SK-N-DZ (cell line): ENCODE data around the gene SUPT3H. TPM values are rescaled to one million over a fixed set of nuclear protein-coding genes. Genes with fewer than 3 reads are reported as not detected.

Experiments
- DNase-seq: peaks from one replicate; pipeline ENCODE4 v3.0.0-alpha.2; 2015; ENCODE audit warnings: low spot score
- polyA plus RNA-seq, 2 experiments: library from polyadenylated mRNA; depleted of rRNA; stranded (reverse); fragments of >200 nt; gene quantifications; 2 replicates each; pipeline ENCODE4 v1.2.3, GENCODE V29; 2014

Gene SUPT3H
- polyA plus RNA-seq (2014; cell fraction: cytosol; rRNA removed) = 5.8 and 5.9 TPM in 2 replicates
- polyA plus RNA-seq (2014; cell fraction: nucleus; rRNA removed) = 3.6 and 15.9 TPM in 2 replicates

DNA sequence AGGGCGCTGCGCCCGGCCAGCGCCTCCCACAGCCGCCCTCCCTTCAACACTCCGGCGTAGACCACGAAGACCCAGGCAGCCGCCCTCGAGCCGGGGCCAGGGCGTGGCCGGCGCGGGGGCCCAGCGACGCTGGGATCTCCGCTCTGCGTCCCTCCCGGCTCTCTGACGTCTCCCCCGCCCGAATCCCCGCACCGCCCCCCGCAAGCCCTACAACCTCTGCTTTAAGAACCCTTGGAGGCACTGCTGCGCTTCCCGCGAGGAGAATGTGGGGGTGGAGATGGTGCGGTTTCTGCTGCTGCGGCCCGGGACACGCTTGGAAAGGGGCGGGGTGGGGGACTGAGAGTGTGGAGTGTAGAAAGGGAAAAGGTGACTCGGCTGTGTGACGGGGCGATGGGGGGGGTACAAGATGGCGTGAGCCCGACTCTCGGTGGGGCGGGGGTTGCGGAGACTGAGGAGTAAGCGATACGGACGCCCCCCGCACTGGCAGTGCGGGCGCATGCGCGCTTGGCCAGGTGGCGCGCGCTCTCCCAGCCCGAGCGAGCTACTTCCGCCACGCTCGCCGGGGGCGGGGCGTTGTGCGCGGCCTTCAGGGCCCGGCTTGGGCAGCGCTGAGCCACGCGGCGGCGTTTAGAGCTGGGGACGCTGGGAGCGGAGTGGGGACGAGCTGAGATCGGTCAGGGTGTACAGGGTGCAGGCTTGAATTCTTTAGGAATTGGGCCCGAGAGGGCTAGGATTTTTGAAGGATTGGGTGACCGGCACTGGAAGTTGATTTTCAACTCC, at the start of gene SUPT3H:
Gene SUPT3H, minus strand, starts transcription at position 381 of the 780 bp plus-strand sequence.
- DNase-seq = peak; percentile 95

DNA sequence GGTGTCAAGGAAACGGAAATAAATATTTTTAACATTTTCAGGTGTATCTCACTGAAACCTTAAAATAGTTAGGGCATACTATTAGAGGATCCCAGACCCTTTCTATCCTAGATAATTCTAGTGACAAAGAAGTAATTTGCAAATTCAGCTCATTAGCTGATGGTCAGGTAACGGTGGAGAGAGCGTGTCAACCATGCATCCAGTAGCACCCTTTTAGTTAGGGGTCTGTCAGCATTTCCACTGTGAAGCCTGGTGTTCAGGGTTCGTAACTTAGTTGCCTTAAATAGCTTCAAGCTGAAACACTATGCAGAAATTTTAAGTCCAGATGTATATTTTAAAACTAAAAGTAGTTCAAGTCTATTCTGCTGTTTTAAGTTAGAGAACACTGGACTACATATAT, 48.5 kb upstream of the SUPT3H start:
- DNase-seq = no peak

- DNase-seq = no peak
These were observed 46.7 kb upstream of the SUPT3H start for GRCh38 chr6:45424451-45424861.

DNA sequence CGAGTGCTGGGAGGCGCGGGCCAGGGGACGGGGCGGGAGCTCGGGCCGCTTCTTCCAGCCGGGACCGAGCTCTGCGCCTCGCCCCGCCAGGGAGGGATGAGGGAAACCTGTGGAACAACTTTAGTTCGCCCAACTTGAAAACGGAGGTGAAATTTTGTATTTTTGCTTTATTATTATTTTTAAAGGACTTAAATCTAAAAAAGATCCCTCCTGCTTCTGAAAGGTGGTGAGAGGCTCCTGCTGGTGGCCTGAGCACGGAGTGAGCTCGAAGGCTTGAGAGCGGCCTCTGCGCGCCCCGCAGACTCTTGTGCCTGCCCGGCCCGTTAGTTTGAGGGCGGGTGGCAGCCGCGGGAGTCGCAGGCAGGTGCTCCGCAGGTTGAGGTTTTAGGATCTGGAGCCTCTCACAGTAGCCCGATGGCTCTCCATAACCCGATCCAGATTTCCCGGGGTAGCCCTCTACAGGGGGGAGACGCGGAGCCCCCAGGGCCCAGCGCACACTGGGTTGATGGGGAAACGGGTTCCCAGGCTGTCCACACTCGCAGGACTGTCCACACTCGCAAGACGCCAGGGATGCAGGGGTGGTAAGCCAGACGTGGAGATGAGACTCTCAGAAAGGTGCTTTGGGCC, 46.2 kb upstream of the SUPT3H start:
- no peak for DNase-seq

GRCh38 chr6:45423111-45423823, 45.5 kb upstream of the SUPT3H start:
- DNase-seq = no peak

DNA sequence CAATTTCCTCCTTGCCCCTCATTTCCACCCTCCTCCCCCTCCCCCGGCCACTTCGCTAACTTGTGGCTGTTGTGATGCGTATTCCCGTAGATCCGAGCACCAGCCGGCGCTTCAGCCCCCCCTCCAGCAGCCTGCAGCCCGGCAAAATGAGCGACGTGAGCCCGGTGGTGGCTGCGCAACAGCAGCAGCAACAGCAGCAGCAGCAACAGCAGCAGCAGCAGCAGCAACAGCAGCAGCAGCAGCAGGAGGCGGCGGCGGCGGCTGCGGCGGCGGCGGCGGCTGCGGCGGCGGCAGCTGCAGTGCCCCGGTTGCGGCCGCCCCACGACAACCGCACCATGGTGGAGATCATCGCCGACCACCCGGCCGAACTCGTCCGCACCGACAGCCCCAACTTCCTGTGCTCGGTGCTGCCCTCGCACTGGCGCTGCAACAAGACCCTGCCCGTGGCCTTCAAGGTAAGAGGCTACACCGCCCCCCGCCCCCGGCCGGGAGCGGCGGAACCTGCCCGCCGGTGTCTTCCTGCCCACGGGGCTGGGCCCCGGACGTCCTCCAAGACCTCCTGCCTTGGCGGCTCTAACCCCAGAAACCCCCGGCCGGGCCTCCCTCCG, 44.9 kb upstream of the SUPT3H start:
- DNase-seq = peak; percentile 19

DNA sequence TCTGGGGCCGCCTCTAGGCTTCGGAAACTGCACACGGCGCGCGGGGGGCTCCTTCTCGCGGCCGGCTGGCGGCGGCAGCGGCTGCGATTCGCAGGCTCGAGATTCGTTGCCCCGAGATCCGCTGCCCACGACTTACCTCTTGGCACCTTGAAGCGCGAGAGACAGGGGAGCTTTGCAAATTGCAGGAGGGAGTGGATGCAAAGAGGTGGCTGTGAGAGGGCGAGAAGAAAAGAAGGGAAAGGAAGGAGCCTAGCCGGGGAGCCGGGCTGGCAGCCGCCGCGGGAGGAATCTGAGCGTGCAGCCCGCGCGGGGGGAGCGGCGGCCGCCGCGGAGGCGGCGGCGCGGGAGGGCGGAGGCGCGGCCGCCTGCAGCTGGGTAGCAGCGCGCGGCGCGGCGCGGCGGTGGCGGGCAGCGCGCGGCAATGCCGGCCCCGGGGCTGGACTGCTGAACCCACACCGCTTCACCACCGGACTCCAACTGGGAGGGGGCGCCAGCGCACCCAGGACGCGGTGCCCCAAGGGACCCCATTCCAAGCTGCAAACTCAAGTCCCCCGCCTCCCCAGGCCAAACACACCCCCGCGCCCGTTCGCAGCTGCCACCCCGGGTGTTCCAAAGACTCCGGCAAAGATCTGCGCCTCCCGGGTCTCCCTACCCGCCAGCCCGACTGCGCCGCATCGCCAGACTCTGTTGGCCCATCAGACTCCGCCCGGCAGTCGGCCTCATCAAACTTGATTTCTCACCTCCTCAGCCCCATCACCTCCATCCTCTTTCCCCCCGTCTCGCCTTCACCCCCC, 44.2 kb upstream of the SUPT3H start:
- peak; percentile 18 for DNase-seq

DNA sequence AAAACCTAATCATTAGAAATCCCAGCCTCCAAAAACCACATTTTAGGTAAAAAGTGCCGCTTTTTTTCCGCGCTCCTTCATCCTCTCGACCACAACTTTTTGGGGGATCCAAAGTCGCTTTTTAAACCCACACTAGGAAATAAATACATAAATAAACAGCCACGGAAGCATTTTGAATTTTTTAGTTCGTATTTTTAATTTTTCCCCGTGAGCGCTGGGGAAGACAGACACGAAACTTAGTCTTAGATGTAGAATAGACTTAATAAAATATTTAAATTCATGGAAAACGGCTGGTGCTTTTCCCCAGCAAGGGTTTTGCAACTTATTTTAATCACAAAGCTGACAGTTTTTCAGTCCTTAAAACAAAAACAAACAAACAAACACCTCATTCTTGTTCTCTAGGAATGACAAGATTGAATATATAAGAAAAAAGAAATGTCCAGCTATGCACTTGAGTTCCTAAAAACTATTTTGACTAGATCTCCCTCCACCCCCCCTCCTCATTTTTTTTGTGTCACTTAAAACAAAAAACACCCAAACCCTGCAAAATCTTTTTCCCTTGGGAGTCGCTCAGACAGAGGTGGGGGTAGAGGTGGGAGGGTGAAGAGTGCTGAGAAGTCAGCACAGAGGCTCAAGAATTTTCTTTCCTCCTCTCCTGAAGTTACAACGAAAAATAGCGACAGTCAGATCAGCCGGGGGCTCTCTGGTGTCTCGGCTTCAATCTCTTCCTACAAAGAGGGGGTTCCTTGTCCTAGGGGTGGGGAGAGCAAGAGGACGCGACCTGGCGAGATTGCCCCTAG, 43.4 kb upstream of the SUPT3H start:
- no peak for DNase-seq

DNA sequence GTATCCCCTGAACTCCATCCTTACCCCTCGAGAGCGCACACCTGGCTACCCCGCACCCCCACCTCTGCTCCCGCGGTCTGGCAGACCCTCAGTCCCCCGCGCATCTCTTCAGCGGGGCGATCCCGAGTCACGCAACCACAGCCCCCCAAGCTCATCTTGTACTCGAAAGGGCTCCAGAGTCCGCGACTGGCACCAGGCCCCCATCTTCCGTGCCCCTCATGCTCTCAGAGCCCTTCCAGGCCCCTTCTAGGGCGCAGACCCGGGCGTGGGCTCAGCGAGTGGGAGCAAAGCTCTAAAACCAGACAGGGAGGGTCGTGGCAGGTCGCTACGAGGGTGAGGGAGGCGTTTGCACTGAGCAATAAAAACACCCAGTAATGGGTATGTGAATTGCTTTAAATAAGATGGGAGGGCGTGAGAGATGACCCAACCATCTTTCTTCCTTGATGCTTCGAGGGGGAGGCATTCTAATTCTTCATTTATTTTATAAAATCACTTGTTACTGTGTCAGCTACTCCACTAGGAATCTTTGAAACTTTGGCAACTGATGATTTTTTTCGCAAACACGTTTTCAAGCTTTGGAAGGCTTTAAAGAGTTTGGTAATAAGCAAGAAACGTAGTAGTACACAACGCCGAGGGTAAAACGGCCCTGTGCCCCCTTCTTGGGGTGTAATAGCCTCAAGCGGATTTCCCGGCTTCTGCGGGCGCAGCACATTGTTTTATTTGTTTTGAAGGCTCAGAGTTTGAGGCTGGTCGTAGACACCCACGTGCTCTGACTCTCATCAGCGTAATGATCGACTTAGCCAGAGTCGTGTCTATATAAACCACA, 42.6 kb upstream of the SUPT3H start:
- DNase-seq = no peak

GRCh38 chr6:45419571-45420082, 41.9 kb upstream of the SUPT3H start:
- peak; percentile 42 for DNase-seq

DNA sequence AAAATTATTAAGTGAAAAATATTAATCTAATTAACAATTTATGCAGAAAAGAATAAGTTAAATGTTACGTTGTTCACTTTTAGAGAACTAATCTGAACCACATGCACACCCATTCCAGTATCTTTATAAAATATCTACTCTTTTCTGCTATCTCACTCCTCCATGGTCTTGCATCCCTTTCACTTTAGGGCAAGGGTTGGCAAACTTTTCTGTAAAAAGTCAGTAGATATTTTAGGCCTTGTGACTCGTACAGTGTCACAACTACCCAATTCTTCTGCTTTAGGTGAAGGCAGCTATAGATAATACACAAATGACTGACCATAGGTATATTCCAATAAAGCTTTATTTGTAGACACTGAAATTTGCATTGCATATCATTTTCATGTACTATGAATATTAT, 39.7 kb upstream of the SUPT3H start:
- no peak for DNase-seq

- no peak for DNase-seq
These were observed 39.0 kb upstream of the SUPT3H start for GRCh38 chr6:45416700-45417099.

DNA sequence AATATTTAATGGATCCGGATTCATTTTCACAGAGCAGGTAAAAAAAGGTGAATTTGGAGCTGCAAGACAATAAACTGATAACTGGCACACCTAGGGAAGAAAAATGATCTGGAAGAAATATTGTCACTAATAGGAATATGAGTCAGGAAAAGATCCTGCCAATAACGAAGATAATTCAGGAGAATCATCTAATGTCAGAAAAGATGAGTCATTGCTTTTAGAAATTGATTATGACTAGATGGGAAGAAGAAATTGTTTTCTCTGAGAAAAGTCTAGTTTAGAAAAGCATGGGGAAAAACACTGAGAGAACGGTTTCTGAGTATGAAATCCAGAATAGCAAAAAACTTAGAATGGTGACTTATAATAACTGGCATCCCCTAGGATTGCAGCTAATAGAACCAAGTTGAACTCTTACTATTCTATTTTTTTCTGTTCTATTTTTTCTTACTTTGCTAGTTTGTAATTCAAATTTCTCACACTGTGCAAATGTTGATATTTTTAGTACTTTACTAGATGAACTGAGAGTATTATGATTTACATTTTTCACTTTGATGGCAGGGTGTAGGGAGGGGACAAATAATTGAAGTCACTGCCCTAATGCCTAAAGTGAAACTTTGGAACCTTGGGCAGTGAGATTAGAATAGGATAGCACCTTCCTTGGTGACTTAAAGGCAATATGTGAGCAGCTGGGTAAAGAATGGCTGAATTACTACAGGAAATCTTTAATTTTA, 38.2 kb upstream of the SUPT3H start:
- DNase-seq = no peak

GRCh38 chr6:45415315-45415714, 37.6 kb upstream of the SUPT3H start:
- no peak for DNase-seq

DNA sequence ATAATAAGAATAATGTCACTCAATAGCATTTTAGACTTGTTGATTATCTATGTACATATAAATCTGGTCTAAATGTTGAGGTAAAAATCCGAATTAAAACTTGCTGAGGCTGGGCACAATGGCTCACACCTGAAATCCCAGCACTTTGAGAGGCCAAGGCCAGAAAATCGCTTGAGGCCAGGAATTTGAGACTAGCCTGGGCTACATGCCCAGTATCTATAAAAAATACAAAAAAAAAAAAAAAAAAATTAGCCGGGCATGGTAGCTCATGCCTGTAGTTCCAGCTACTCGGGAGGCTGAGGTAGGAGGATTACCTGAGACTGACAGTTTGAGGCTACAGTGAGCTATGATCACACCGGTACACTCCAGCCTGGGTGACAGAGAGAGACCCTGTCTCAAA, 34.2 kb upstream of the SUPT3H start:
- no peak for DNase-seq

DNA sequence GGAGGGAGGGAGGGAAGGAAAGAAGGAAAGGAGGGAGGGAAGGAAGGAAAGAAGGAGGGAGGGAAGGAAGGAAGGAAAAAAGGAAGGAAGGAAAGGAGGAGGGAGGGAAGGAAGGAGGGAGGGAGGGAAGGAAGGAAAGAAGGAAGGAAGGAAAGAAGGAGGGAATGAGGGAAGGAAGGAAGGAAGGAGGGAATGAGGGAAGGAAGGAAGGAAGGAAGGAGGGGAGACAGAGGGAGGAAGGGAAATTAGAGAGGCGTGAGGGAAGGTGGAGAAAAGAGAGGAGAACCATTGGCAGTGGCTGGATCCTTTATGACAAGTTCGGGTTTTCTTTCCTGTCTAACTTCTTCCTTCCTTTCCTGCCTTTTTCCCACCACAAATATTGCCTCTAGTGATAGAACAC, 22.3 kb upstream of the SUPT3H start:
- DNase-seq = no peak

DNA sequence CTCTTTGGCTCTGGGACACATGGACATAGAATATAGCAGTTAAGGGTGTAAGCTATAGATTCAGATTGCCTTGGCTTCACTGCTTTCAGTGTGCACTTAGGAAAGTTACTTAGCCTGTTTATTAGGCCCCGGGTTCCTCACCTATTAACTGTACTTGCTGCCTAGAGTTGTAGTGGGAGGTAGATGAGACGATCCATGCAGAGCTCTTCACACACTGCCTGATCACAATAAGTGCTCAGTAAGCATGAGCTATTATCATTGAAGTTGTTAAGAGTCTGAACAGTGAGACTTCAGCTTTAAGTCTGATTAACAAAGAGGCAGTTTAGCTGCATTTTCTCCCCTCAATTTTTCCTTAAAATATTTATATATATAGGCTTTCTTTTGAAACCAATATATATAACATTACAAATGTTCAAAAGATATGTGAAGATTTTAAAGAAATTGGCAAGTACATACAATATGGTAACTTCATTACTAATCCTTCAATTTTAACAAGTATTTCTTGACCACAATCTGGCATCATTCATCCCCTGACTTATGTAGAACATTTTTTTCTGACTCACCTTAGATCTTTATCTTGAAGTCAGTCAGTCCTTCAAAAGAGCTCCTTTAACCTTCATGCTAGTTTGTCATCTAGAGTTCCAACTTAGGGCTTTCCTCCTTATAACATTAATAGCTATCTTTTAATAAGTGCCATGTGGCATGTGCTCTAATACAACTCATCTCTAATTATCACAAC, 20.5 kb upstream of the SUPT3H start:
- DNase-seq = no peak

- no peak for DNase-seq
These were observed 16.9 kb upstream of the SUPT3H start for GRCh38 chr6:45394586-45395095.
